Activated CD4-positive, alpha-beta memory T cell treated with anti-CD3 and anti-CD28 coated beads for 36 hours (primary cell): Measurements from ENCODE around the gene ACVR2B. TPM values are rescaled to one million over a fixed set of nuclear protein-coding genes. Genes with fewer than 3 reads are reported as not detected.

Source experiments
- CTCF ChIA-PET: fragments of 350-600 bp; sonication (Branson Sonifier 250); formaldehyde crosslinking; loops from one replicate; lab custom pipeline; 2021; ENCODE audit warnings: antibody characterized with exemption, inconsistent platforms; lab: Charles Lee
- POLR2A ChIA-PET: fragments of 350-600 bp; sonication (Branson Sonifier 250); formaldehyde crosslinking; loops from one replicate; lab custom pipeline; 2021; ENCODE audit warnings: antibody characterized with exemption; lab: Charles Lee
- DNase-seq: peaks from one replicate; pipeline ENCODE4 v3.0.0-alpha.2; 2020
- H3K27ac Mint-ChIP-seq: one replicate; pipeline ENCODE4 v1.8.0; 2021; ENCODE audit warnings: mixed read lengths
- H3K27me3 Mint-ChIP-seq: one replicate; pipeline ENCODE4 v1.8.0; 2021; ENCODE audit warnings: mixed read lengths
- H3K36me3 Mint-ChIP-seq: one replicate; pipeline ENCODE4 v1.8.0; 2021; ENCODE audit warnings: mixed read lengths
- H3K4me1 Mint-ChIP-seq: one replicate; pipeline ENCODE4 v1.8.0; 2021; ENCODE audit warnings: low read depth, mixed read lengths
- H3K4me3 Mint-ChIP-seq: one replicate; pipeline ENCODE4 v1.8.0; 2021; ENCODE audit warnings: mild to moderate bottlenecking, mixed read lengths
- H3K9me3 Mint-ChIP-seq: one replicate; pipeline ENCODE4 v1.8.0; 2021; ENCODE audit warnings: mixed read lengths
- intact Hi-C: fragments of 100-400 bp; cut with micrococcal nuclease; formaldehyde crosslinking; loops from one replicate; pipeline ENCODE4 v1.15.1; 2023
- total RNA-seq, 2 experiments: library from RNA; stranded (reverse); gene quantifications; one replicate each; pipeline ENCODE4 v1.2.3, GENCODE V29; 2021

The ACVR2B gene
- total RNA-seq, 2 experiments from 2014 or later = 7.1 to 7.8 TPM

- no peak overlapping the region for H3K27ac Mint-ChIP-seq
- no peaks in the 10 kb centered on the region for H3K9me3 Mint-ChIP-seq
- intact Hi-C loops = no loop called here
- CTCF ChIA-PET = interaction anchor here (1.6 kb wide), 1 partner anchor 100 kb away, joined by 4 read pairs; the partner anchor contains the start of gene XYLB
- H3K4me1 Mint-ChIP-seq = no peaks in the 10 kb centered on the region
- POLR2A ChIA-PET = no interaction called here
- DNase-seq = no peak
- peaks cover 2% of the 10 kb centered on the region for H3K36me3 Mint-ChIP-seq
- H3K4me3 Mint-ChIP-seq = no peak overlapping the region
- no peaks in the 10 kb centered on the region for H3K27me3 Mint-ChIP-seq
Measured at GRCh38 chr3:38446812-38447211, 6.9 kb upstream of the ACVR2B start.

GRCh38 chr3:38450853-38451252 lies 2.8 kb upstream of the ACVR2B start:
- ChIA-PET CTCF (no interaction called here), POLR2A (no interaction called here)
- DNase-seq = no peak
- H3K4me1 Mint-ChIP-seq = peaks cover 2% of the 10 kb centered on the region
- peaks cover 2% of the 10 kb centered on the region for H3K36me3 Mint-ChIP-seq
- H3K27me3 Mint-ChIP-seq = no peaks in the 10 kb centered on the region
- H3K27ac Mint-ChIP-seq = no peak overlapping the region
- H3K4me3 Mint-ChIP-seq = no peak overlapping the region
- H3K9me3 Mint-ChIP-seq = no peaks in the 10 kb centered on the region
- intact Hi-C loops = no loop called here

GRCh38 chr3:38453913-38454177 lies 155 bp downstream of the ACVR2B start:
- ChIA-PET CTCF (interaction anchor here (0.8 to 1.2 kb wide), 2 partner anchors 9 to 26 kb away, joined by 3 read pairs; no protein-coding TSS in a partner anchor), POLR2A (interaction anchor here (1.4 kb wide), 1 partner anchor 106 kb away, joined by 3 read pairs; no protein-coding TSS in a partner anchor)
- peaks cover 2% of the 10 kb centered on the region for H3K4me1 Mint-ChIP-seq
- DNase-seq = no peak
- no peak overlapping the region for H3K27ac Mint-ChIP-seq
- no peaks in the 10 kb centered on the region for H3K27me3 Mint-ChIP-seq
- peak overlapping the region; percentile 96 for H3K4me3 Mint-ChIP-seq
- H3K36me3 Mint-ChIP-seq = peaks cover 2% of the 10 kb centered on the region
- intact Hi-C loops = loop anchor here (1.0 to 2.0 kb wide), 3 partner anchors 42 to 317 kb away; partner anchors contain the start of genes ACAA1, EXOG and XYLB
- no peaks in the 10 kb centered on the region for H3K9me3 Mint-ChIP-seq

- H3K36me3 Mint-ChIP-seq = peaks cover 2% of the 10 kb centered on the region
- peak; percentile 40 for DNase-seq
- H3K27ac Mint-ChIP-seq = peak overlapping the region; percentile 70
- CTCF ChIA-PET = no interaction called here
- H3K4me3 Mint-ChIP-seq = peak overlapping the region; percentile 96
- no peaks in the 10 kb centered on the region for H3K9me3 Mint-ChIP-seq
- POLR2A ChIA-PET = interaction anchor here (1.1 to 1.3 kb wide), 2 partner anchors 42 to 108 kb away, joined by 3 to 4 read pairs; partner anchors contain the start of genes EXOG and XYLB
- H3K4me1 Mint-ChIP-seq = peaks cover 2% of the 10 kb centered on the region
- no peaks in the 10 kb centered on the region for H3K27me3 Mint-ChIP-seq
- intact Hi-C loops = loop anchor here (2.0 kb wide), 1 partner anchor 108 kb away; the partner anchor contains the start of gene XYLB
Measured at GRCh38 chr3:38454178-38454883, 641 bp downstream of the ACVR2B start.

- H3K27ac Mint-ChIP-seq = no peak overlapping the region
- ChIA-PET CTCF (interaction anchor here (1.6 to 2.0 kb wide), 2 partner anchors 25 to 66 kb away, joined by 6 to 8 read pairs; no protein-coding TSS in a partner anchor), POLR2A (interaction anchor here (1.1 to 1.3 kb wide), 3 partner anchors 41 to 337 kb away, joined by 3 to 4 read pairs (median 3); partner anchors contain the start of genes EXOG and XYLB)
- H3K4me3 Mint-ChIP-seq = peak overlapping the region; percentile 96
- intact Hi-C loops = loop anchor here (2.0 kb wide), 1 partner anchor 108 kb away; the partner anchor contains the start of gene XYLB
- H3K27me3 Mint-ChIP-seq = no peaks in the 10 kb centered on the region
- peaks cover 2% of the 10 kb centered on the region for H3K36me3 Mint-ChIP-seq
- peak; percentile 61 for DNase-seq
- no peaks in the 10 kb centered on the region for H3K9me3 Mint-ChIP-seq
- peaks cover 2% of the 10 kb centered on the region for H3K4me1 Mint-ChIP-seq
Measured at GRCh38 chr3:38454884-38455638, 1.4 kb downstream of the ACVR2B start.

- no peaks in the 10 kb centered on the region for H3K9me3 Mint-ChIP-seq
- intact Hi-C loops = loop anchor here (2.0 kb wide), 1 partner anchor 109 kb away; the partner anchor contains the start of gene XYLB
- peaks cover 2% of the 10 kb centered on the region for H3K36me3 Mint-ChIP-seq
- no peaks in the 10 kb centered on the region for H3K27me3 Mint-ChIP-seq
- H3K27ac Mint-ChIP-seq = no peak overlapping the region
- CTCF ChIA-PET = interaction anchor here (0.6 to 2.0 kb wide), 6 partner anchors 17 to 339 kb away, joined by 3 to 8 read pairs (median 4); partner anchors contain the start of gene XYLB
- peaks cover 2% of the 10 kb centered on the region for H3K4me1 Mint-ChIP-seq
- POLR2A ChIA-PET = interaction anchor here (1.1 to 1.3 kb wide), 3 partner anchors 40 to 338 kb away, joined by 3 to 4 read pairs (median 3); partner anchors contain the start of genes EXOG and XYLB
- peak overlapping the region; percentile 78 for H3K4me3 Mint-ChIP-seq
- no peak for DNase-seq
Measured at GRCh38 chr3:38455639-38456430, 2.1 kb downstream of the ACVR2B start.

GRCh38 chr3:38457111-38458003 lies 3.7 kb downstream of the ACVR2B start:
- POLR2A ChIA-PET = no interaction called here
- CTCF ChIA-PET = interaction anchor here (1.2 kb wide), 1 partner anchor 110 kb away, joined by 3 read pairs; the partner anchor contains the start of gene XYLB
- no peak overlapping the region for H3K4me3 Mint-ChIP-seq
- H3K4me1 Mint-ChIP-seq = peaks cover 2% of the 10 kb centered on the region
- DNase-seq = no peak
- H3K9me3 Mint-ChIP-seq = no peaks in the 10 kb centered on the region
- peaks cover 2% of the 10 kb centered on the region for H3K36me3 Mint-ChIP-seq
- intact Hi-C loops = no loop called here
- H3K27ac Mint-ChIP-seq = no peak overlapping the region
- H3K27me3 Mint-ChIP-seq = no peaks in the 10 kb centered on the region

GRCh38 chr3:38458796-38459498 lies 5.3 kb downstream of the ACVR2B start:
- intact Hi-C loops = no loop called here
- H3K4me3 Mint-ChIP-seq = no peak overlapping the region
- DNase-seq = no peak
- no peaks in the 10 kb centered on the region for H3K27me3 Mint-ChIP-seq
- H3K4me1 Mint-ChIP-seq = no peaks in the 10 kb centered on the region
- H3K27ac Mint-ChIP-seq = no peak overlapping the region
- ChIA-PET CTCF (no interaction called here), POLR2A (no interaction called here)
- peaks cover 2% of the 10 kb centered on the region for H3K36me3 Mint-ChIP-seq
- no peaks in the 10 kb centered on the region for H3K9me3 Mint-ChIP-seq

GRCh38 chr3:38459499-38460048 lies 5.9 kb downstream of the ACVR2B start:
- H3K4me3 Mint-ChIP-seq = no peak overlapping the region
- intact Hi-C loops = no loop called here
- no peaks in the 10 kb centered on the region for H3K4me1 Mint-ChIP-seq
- H3K27ac Mint-ChIP-seq = no peak overlapping the region
- ChIA-PET POLR2A (no interaction called here), CTCF (no interaction called here)
- DNase-seq = no peak
- H3K36me3 Mint-ChIP-seq = no peaks in the 10 kb centered on the region
- no peaks in the 10 kb centered on the region for H3K9me3 Mint-ChIP-seq
- H3K27me3 Mint-ChIP-seq = no peaks in the 10 kb centered on the region
